Esophagus squamous epithelium (tissue), 4 donors: ENCODE data around the gene FMR1.

Experiments
- POLR2A ChIP-seq, 4 donors: fragments of 450-650 bp; IDR thresholded peaks; one replicate each; pipeline ENCODE4 v1.6.1; 2017; ENCODE audit warnings: antibody characterized with exemption in 4 of 4, mild to moderate bottlenecking in 4 of 4, moderate library complexity in 3 of 4
- TF ChIP-seq, protein P1 (sequence below), 6 experiments: fragments of 450-650 bp in 4 of 6; fragments of 200-600 bp in 2 of 6; sonication (generic) in 2 of 6; IDR thresholded peaks; one replicate each; pipeline ENCODE4 v1.5.1; 2016 to 2019; ENCODE audit warnings: antibody characterized with exemption in 6 of 6, mild to moderate bottlenecking in 4 of 6, moderate library complexity in 4 of 6

DNA sequence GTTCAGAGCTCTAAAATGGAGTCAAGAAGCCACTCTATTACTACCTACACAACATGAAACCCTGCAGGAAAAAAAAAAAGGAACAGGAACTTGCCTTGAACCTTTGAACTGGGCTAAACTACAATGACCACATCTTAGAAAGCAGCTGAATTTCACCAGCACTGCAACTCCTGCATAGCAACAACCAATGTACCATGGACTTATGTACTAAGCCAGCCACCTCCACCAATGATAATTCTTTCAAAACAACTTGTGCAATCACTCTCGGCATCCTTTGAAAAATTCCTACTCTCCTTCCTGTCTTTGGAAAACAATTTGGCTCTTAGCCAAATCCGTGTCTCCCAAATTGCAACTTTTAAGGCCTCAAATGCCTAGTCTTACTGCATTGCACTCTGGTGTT lies 26.8 kb upstream of the FMR1 start:
- TF ChIP-seq, protein P1, sequence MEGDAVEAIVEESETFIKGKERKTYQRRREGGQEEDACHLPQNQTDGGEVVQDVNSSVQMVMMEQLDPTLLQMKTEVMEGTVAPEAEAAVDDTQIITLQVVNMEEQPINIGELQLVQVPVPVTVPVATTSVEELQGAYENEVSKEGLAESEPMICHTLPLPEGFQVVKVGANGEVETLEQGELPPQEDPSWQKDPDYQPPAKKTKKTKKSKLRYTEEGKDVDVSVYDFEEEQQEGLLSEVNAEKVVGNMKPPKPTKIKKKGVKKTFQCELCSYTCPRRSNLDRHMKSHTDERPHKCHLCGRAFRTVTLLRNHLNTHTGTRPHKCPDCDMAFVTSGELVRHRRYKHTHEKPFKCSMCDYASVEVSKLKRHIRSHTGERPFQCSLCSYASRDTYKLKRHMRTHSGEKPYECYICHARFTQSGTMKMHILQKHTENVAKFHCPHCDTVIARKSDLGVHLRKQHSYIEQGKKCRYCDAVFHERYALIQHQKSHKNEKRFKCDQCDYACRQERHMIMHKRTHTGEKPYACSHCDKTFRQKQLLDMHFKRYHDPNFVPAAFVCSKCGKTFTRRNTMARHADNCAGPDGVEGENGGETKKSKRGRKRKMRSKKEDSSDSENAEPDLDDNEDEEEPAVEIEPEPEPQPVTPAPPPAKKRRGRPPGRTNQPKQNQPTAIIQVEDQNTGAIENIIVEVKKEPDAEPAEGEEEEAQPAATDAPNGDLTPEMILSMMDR (IDR thresholded peaks at IDR 0.05): no peak
- no peak for TF ChIP-seq POLR2A (IDR thresholded peaks at IDR 0.05)
